Head of caudate nucleus (tissue), 42 donors: ENCODE data around the gene PCK2.

Experiments
- DNase-seq, 42 donors: peaks; one replicate each; pipeline versions ENCODE4 v3.0.0 to v3.0.0-alpha.2; 2020 to 2021; ENCODE audit warnings: mixed read lengths in 7 of 42
- intact Hi-C: fragments of 100-400 bp; cut with DNase I; formaldehyde crosslinking; loops from one replicate; pipeline ENCODE4 v1.15.0; 2022

PCK2 gene

GRCh38 chr14:24129410-24129998 lies 35.4 kb downstream of the PCK2 start:
- intact Hi-C loops, result no loop called here
- no peak for DNase-seq

GRCh38 chr14:24130380-24130716 lies 36.2 kb downstream of the PCK2 start, which contains the start of gene FITM1:
FITM1 (plus strand) TSS chr14:24130659; CDS start chr14:24131564, 905 bp downstream.
- intact Hi-C loops, result no loop called here
- no peak for DNase-seq

- DNase-seq, result no peak
- intact Hi-C loops, result no loop called here
Observed at GRCh38 chr14:24130717-24131548, 36.8 kb downstream of the PCK2 start.

GRCh38 chr14:24131549-24131966 lies 37.4 kb downstream of the PCK2 start:
- no peak for DNase-seq
- intact Hi-C loops, result no loop called here

- intact Hi-C loops, result no loop called here
- no peak for DNase-seq
Observed at GRCh38 chr14:24132061-24132685, 38.1 kb downstream of the PCK2 start.

GRCh38 chr14:24132976-24133375 lies 38.9 kb downstream of the PCK2 start:
- intact Hi-C loops, result no loop called here
- no peak for DNase-seq

- intact Hi-C loops, result no loop called here
- no peak for DNase-seq
Observed at GRCh38 chr14:24133735-24134134, 39.6 kb downstream of the PCK2 start.

- intact Hi-C loops, result no loop called here
- peak in 7 of 42 donors; percentile 17 to 47 (median 23) for DNase-seq
Observed at GRCh38 chr14:24135584-24135833, 41.4 kb downstream of the PCK2 start.

- intact Hi-C loops, result no loop called here
- peak; percentile 80 to 98 (median 95) for DNase-seq
Observed at GRCh38 chr14:24135834-24136683, 41.9 kb downstream of the PCK2 start, which contains the start of gene PSME1. PSME1 (plus strand) TSS chr14:24136194; CDS start chr14:24136263, 69 bp downstream.

- intact Hi-C loops, result no loop called here
Observed at GRCh38 chr14:24136684-24137528, 42.8 kb downstream of the PCK2 start.

GRCh38 chr14:24137529-24138395 lies 43.7 kb downstream of the PCK2 start:
- no peak for DNase-seq
- intact Hi-C loops, result no loop called here

More at GRCh38 chr14:24136684-24137528, 42.8 kb downstream of the PCK2 start:
- DNase-seq, result peak in 2 of 42 donors; percentile 20 to 47

GRCh38 chr14:24138396-24139271 lies 44.5 kb downstream of the PCK2 start:
- no peak for DNase-seq
- intact Hi-C loops, result no loop called here

GRCh38 chr14:24139272-24139934 lies 45.3 kb downstream of the PCK2 start:
- intact Hi-C loops, result no loop called here
- no peak for DNase-seq

GRCh38 chr14:24141097-24141880 lies 47.2 kb downstream of the PCK2 start, which contains the start of gene EMC9:
EMC9 (minus strand) TSS chr14:24141591; CDS start chr14:24141304, 287 bp downstream.
- intact Hi-C loops, result loop anchor here (2.0 kb wide), 1 partner anchor 26 kb away; the partner anchor contains the start of genes DCAF11 and NRL
- peak; percentile 99 to 100 (median 100) for DNase-seq

GRCh38 chr14:24143511-24143910 lies 49.4 kb downstream of the PCK2 start:
- intact Hi-C loops, result no loop called here
- DNase-seq, result no peak
